HepG2 (cell line): Measurements from ENCODE around the gene SWI5. TPM values are rescaled to one million over a fixed set of nuclear protein-coding genes. Genes with fewer than 3 reads are reported as not detected.
A peak's percentile ranks its signal among the peaks of the same experiment; 100 is the strongest.

ENCODE experiments used
- ARNT ChIP-seq: fragments of 450-650 bp; IDR thresholded peaks from 2 replicates; pipeline ENCODE4 v1.6.1; 2017
- CCAR2 ChIP-seq: fragments of 200-400 bp; formaldehyde crosslinking; optimal IDR thresholded peaks from 2 replicates; pipeline ENCODE3; 2018; ENCODE audit warnings: low read depth, mild to moderate bottlenecking, low read length, moderate library complexity
- CENPT ChIP-seq: sonication (generic); formaldehyde crosslinking; IDR thresholded peaks from 2 replicates; pipeline ENCODE4 v1.8.0; 2022; ENCODE audit warnings: low read depth, mild to moderate bottlenecking, moderate library complexity, missing genetic modification reagents
- CHD4 ChIP-seq: fragments of 200-600 bp; sonication (generic); IDR thresholded peaks from 2 replicates; pipeline ENCODE4 v1.7.0; 2017; ENCODE audit warnings: mild to moderate bottlenecking, low read length, borderline replicate concordance
- GATAD1 ChIP-seq: IDR thresholded peaks from 2 replicates; pipeline ENCODE4 v1.6.1; 2016; ENCODE audit warnings: missing genetic modification reagents, missing compliant biosample characterization
- GMEB2 ChIP-seq: IDR thresholded peaks from 2 replicates; pipeline ENCODE4 v1.6.1; 2016; ENCODE audit warnings: missing biosample characterization, missing genetic modification reagents, low read depth
- HOXA5 ChIP-seq: sonication (generic); formaldehyde crosslinking; IDR thresholded peaks from 2 replicates; pipeline ENCODE4 v1.4.0; 2020; ENCODE audit warnings: missing genetic modification reagents
- KLF9 ChIP-seq: IDR thresholded peaks from 2 replicates; pipeline ENCODE4 v1.6.1; 2016; ENCODE audit warnings: low read depth
- MAFG ChIP-seq: sonication (generic); formaldehyde crosslinking; IDR thresholded peaks from 2 replicates; pipeline ENCODE4 v1.5.1; 2020; ENCODE audit warnings: mild to moderate bottlenecking, missing genetic modification reagents
- MYNN ChIP-seq: sonication (generic); formaldehyde crosslinking; IDR thresholded peaks from 2 replicates; pipeline ENCODE4 v1.4.0; 2020; ENCODE audit warnings: mild to moderate bottlenecking, low read depth, missing genetic modification reagents
- NFE2L2 ChIP-seq: fragments of 150-350 bp; IDR thresholded peaks from 2 replicates; pipeline ENCODE4 v1.6.1; 2014; ENCODE audit warnings: low read length
- RAD21 ChIP-seq: fragments of 450-650 bp; formaldehyde crosslinking; IDR thresholded peaks from 2 replicates; pipeline ENCODE4 v1.5.0; 2020; ENCODE audit warnings: mild to moderate bottlenecking
- RARA ChIP-seq: IDR thresholded peaks from 2 replicates; pipeline ENCODE4 v1.6.1; 2016; ENCODE audit warnings: missing genetic modification reagents, missing compliant biosample characterization
- RARG ChIP-seq: sonication (generic); formaldehyde crosslinking; IDR thresholded peaks from 2 replicates; pipeline ENCODE4 v1.4.0; 2020; ENCODE audit warnings: low read depth, mild to moderate bottlenecking, missing genetic modification reagents
- STAT6 ChIP-seq: sonication (generic); formaldehyde crosslinking; IDR thresholded peaks from 2 replicates; pipeline ENCODE4 v1.4.0; 2020; ENCODE audit warnings: missing genetic modification reagents, mild to moderate bottlenecking, borderline replicate concordance
- TBL1XR1 ChIP-seq: fragments of 150-350 bp; IDR thresholded peaks from 2 replicates; pipeline ENCODE4 v1.6.1; 2014; ENCODE audit warnings: borderline replicate concordance, low read length; ENCODE audit not compliant: partially characterized antibody
- TBX2 ChIP-seq: sonication (generic); formaldehyde crosslinking; IDR thresholded peaks from 2 replicates; pipeline ENCODE4 v1.5.0; 2020; ENCODE audit warnings: missing genetic modification reagents, mild to moderate bottlenecking, borderline replicate concordance
- TCF7 ChIP-seq: sonication (generic); IDR thresholded peaks from 2 replicates; pipeline ENCODE4 v1.6.1; 2016; ENCODE audit warnings: antibody characterized with exemption, low read depth
- THAP7 ChIP-seq: sonication (generic); formaldehyde crosslinking; IDR thresholded peaks from 2 replicates; pipeline ENCODE4 v1.8.1; 2023; ENCODE audit warnings: mild to moderate bottlenecking, missing genetic modification reagents
- ZFP91 ChIP-seq: sonication (generic); formaldehyde crosslinking; IDR thresholded peaks from 2 replicates; pipeline ENCODE4 v1.9.0; 2022; ENCODE audit warnings: missing genetic modification reagents, mild to moderate bottlenecking, borderline replicate concordance
- ZKSCAN8 ChIP-seq: IDR thresholded peaks from 2 replicates; pipeline ENCODE4 v1.6.1; 2016; ENCODE audit warnings: borderline replicate concordance, missing genetic modification reagents, missing compliant biosample characterization
- ZNF30 ChIP-seq: sonication (generic); formaldehyde crosslinking; IDR thresholded peaks from 2 replicates; pipeline ENCODE4 v1.5.0; 2020; ENCODE audit warnings: mild to moderate bottlenecking, missing genetic modification reagents
- ZNF546 ChIP-seq: sonication (generic); formaldehyde crosslinking; conservative IDR thresholded peaks from 2 replicates; pipeline ENCODE4 v1.8.1; 2023; ENCODE audit warnings: mild to moderate bottlenecking, missing genetic modification reagents
- ZNF552 ChIP-seq: sonication (generic); formaldehyde crosslinking; IDR thresholded peaks from 2 replicates; pipeline ENCODE4 v1.9.0; 2022; ENCODE audit warnings: missing genetic modification reagents, mild to moderate bottlenecking, borderline replicate concordance
- ZNF598 ChIP-seq: sonication (generic); formaldehyde crosslinking; IDR thresholded peaks from 2 replicates; pipeline ENCODE4 v1.5.1; 2020; ENCODE audit warnings: mild to moderate bottlenecking, missing genetic modification reagents, borderline replicate concordance
- ZNF839 ChIP-seq: sonication (generic); formaldehyde crosslinking; IDR thresholded peaks from 2 replicates; pipeline ENCODE4 v1.4.0; 2020; ENCODE audit warnings: missing genetic modification reagents, mild to moderate bottlenecking, borderline replicate concordance
- polyA plus RNA-seq, 8 experiments: library from polyadenylated mRNA; depleted of rRNA in 3 of 8; stranded (reverse) in 7 of 8; unstranded in 1 of 8; fragments of >200 nt; fragmentation: Illumina TruSeq in 4 of 8; extraction: Trizol in 4 of 8; gene quantifications; 2 replicates each; pipeline versions ENCODE4 v1.2.1 to v1.2.3, GENCODE V29; 2011 to 2016; ENCODE audit warnings: low read depth in 4 of 8, missing spikeins in 1 of 8, mixed read lengths in 1 of 8; ENCODE audit not compliant: insufficient read depth in 1 of 8
- total RNA-seq, 5 experiments: library from RNA; depleted of rRNA; stranded (reverse); fragments of >200 nt; fragmentation: Illumina TruSeq; extraction: Trizol; gene quantifications; 2 replicates each; pipeline ENCODE4 v1.2.3, GENCODE V29; 2016; ENCODE audit warnings: low read depth in 1 of 5

The SWI5 gene
- total and polyA plus RNA-seq, 2 of the 13 experiments (the other 11 are each of a cell fraction or from before 2014, with no cell fraction given) = 39.2 to 41.0 TPM

GRCh38 chr9:128276008-128276573, at the start of gene SWI5 (continued):
- TF ChIP-seq KLF9 (CRISPR knock-in tag) (no peak), ZNF839 (CRISPR knock-in tag) (no peak), TBX2 (CRISPR knock-in tag) (0 out of 2 replicates have a peak, but pooled peaks have one; percentile 11), RAD21 (CRISPR knock-in tag) (no peak), ZNF30 (CRISPR knock-in tag) (no peak), NFE2L2 (no peak), TCF7 (no peak), CHD4 (no peak), MAFG (CRISPR knock-in tag) (no peak), CCAR2 (no peak), ZFP91 (peak; percentile 58; the same call in 1 of the 2 replicates), RARA (peak; percentile 32; the same call in 1 of the 2 replicates), TBL1XR1 (no peak), HOXA5 (CRISPR knock-in tag) (no peak), RARG (CRISPR knock-in tag) (no peak), GMEB2 (no peak), THAP7 (CRISPR knock-in tag) (no peak), GATAD1 (CRISPR knock-in tag) (peak; percentile 85), ZNF552 (no peak), ZNF546 (CRISPR knock-in tag) (no peak), MYNN (CRISPR knock-in tag) (no peak; the same call in 1 of the 2 replicates), ZNF598 (no peak), ARNT (no peak), STAT6 (CRISPR knock-in tag) (no peak), CENPT (no peak), ZKSCAN8 (no peak; the same call in 1 of the 2 replicates)
